Stimulated activated naive CD4-positive, alpha-beta T cell treated with Interleukin-2 at 50 U/mL for 16 hours (primary cell): ENCODE measurements around the gene ZNF544.
"Not testable (repeated sequence)": the region's sequence is repeated elsewhere in the genome, so short reads cannot be mapped to it uniquely, and the experiment has no call there.

Source experiments
- DNase-seq: peaks from one replicate; lab custom pipeline; 2025; lab: John Stamatoyannopoulos, UW

The ZNF544 gene

GRCh38 chr19:58305065-58305931 lies 76.6 kb downstream of the ZNF544 start, which contains the start of gene ERVK3-1:
TSS of gene ERVK3-1 (plus strand) at chr19:58305377. CDS start at chr19:58312169, 6,792 bp downstream.
- DNase-seq, result peak; percentile 96

GRCh38 chr19:58305932-58306323 lies 77.2 kb downstream of the ZNF544 start:
- no peak for DNase-seq

GRCh38 chr19:58307736-58308135 lies 79.0 kb downstream of the ZNF544 start:
- DNase-seq, result no peak

GRCh38 chr19:58310685-58311084 lies 82.0 kb downstream of the ZNF544 start:
- not testable (repeated sequence) for DNase-seq

GRCh38 chr19:58311345-58311865 lies 82.7 kb downstream of the ZNF544 start:
- no peak for DNase-seq
